ENCODE results near the gene PTPRH. TPM values are rescaled to one million over a fixed set of nuclear protein-coding genes. Genes with fewer than 3 reads are reported as not detected.

The PTPRH gene, protein sequence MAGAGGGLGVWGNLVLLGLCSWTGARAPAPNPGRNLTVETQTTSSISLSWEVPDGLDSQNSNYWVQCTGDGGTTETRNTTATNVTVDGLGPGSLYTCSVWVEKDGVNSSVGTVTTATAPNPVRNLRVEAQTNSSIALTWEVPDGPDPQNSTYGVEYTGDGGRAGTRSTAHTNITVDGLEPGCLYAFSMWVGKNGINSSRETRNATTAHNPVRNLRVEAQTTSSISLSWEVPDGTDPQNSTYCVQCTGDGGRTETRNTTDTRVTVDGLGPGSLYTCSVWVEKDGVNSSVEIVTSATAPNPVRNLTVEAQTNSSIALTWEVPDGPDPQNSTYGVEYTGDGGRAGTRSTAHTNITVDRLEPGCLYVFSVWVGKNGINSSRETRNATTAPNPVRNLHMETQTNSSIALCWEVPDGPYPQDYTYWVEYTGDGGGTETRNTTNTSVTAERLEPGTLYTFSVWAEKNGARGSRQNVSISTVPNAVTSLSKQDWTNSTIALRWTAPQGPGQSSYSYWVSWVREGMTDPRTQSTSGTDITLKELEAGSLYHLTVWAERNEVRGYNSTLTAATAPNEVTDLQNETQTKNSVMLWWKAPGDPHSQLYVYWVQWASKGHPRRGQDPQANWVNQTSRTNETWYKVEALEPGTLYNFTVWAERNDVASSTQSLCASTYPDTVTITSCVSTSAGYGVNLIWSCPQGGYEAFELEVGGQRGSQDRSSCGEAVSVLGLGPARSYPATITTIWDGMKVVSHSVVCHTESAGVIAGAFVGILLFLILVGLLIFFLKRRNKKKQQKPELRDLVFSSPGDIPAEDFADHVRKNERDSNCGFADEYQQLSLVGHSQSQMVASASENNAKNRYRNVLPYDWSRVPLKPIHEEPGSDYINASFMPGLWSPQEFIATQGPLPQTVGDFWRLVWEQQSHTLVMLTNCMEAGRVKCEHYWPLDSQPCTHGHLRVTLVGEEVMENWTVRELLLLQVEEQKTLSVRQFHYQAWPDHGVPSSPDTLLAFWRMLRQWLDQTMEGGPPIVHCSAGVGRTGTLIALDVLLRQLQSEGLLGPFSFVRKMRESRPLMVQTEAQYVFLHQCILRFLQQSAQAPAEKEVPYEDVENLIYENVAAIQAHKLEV
- 0.33 TPM for polyA plus RNA-seq (2013, experiment 1 of 4)
- 0.57 TPM for polyA plus RNA-seq (2013, experiment 2 of 4)
- 0.64 TPM for polyA plus RNA-seq (2013, experiment 3 of 4)
- 1.1 TPM for polyA plus RNA-seq (2013, experiment 4 of 4)

DNA sequence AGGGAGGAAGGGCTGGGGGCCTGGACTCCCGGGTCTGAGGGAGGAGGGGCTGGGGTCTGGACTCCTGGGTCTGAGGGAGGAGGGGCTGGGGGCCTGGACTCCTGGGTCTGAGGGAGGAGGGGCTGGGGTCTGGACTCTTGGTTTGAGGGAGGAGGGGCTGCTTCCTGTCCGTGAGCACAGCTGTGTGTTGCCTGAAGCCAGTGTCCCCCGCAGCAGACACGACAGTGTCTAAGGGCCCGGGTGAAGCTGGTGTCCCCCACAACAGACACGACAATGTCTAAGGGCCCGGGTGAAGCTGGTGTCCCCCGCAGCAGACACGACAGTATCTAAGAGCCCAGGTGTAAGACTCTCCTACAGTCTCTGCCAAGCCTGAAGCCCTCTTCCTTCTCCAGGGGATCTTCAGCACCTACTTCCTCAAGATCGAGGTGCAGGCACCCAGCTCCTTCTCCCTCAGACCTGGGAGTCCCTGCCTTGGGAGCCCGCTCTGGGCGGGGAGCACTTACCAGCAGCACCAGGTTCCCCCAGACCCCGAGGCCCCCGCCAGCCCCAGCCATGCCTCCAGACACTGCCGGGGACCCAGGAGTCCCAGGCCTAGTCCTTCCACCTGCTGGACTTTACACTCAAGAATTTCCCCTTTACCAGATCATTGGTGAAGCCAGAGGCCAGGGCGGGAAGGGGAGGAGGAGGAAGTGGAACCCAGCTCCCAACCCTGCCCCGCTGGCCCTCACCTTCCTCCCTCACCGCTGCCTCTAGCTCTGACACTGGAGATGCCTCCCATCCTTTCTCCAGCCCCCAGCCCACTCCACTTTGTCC is at the start of gene PTPRH:
Gene PTPRH (minus strand): TSS at position 622 of the 813 bp plus-strand sequence. CDS start 68 bp downstream, at position 554.
- H3K4me1 ChIP-seq (ENCODE audit: control insufficient read depth, insufficient read depth, low read length), result peaks cover 2% of the 10 kb centered on the region
- H3K4me3 ChIP-seq (ENCODE audit: insufficient read depth, low read depth, low read length), result no peak within 1 kb of the TSS
- peaks cover 3% of the 10 kb centered on the region for H3K9me3 ChIP-seq (ENCODE audit: control insufficient read depth, low read length)
- no peak within 1 kb of the TSS for H3K27ac ChIP-seq (ENCODE audit: insufficient read depth, low read depth, low read length, poor library complexity, severe bottlenecking)
- 74 to 80% methylated on average over 17 of the region's 18 CpGs for WGBS, 2 experiments
- no peaks in the 10 kb centered on the region for H3K36me3 ChIP-seq (ENCODE audit: control insufficient read depth, insufficient read depth, low read length)
- H3K27me3 ChIP-seq (ENCODE audit: control insufficient read depth, insufficient read depth, low read length, poor library complexity, severe bottlenecking), result no peaks in the 10 kb centered on the region

DNA sequence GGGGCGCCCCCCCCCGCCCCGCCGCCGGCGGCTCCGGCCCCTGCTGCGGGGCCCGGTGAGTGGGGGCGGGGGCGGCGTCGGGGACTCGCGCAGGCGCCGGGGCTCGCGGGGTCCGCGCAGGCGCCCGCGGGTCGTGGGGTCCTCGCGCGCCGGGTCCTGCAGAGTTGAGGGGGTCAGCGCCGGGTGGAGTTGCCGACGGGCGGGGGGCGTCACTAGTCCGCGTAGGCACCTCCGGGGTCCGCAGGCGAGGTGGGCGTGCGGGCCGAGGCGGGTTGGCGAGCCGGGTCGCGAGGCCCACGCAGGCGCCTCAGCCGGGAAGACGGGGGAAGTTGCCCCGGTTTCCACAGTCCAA is 49.2 kb upstream of the PTPRH start:
- no peak overlapping the region for H3K27ac ChIP-seq (ENCODE audit: insufficient read depth, low read depth, low read length, poor library complexity, severe bottlenecking)
- no peaks in the 10 kb centered on the region for H3K27me3 ChIP-seq (ENCODE audit: control insufficient read depth, insufficient read depth, low read length, poor library complexity, severe bottlenecking)
- 0 to 1% methylated on average over 53 of the region's 53 CpGs for WGBS, 2 experiments
- peaks cover 25% of the 10 kb centered on the region for H3K4me1 ChIP-seq (ENCODE audit: control insufficient read depth, insufficient read depth, low read length)
- H3K36me3 ChIP-seq (ENCODE audit: control insufficient read depth, insufficient read depth, low read length), result peaks cover 3% of the 10 kb centered on the region
- H3K9me3 ChIP-seq (ENCODE audit: control insufficient read depth, low read length), result no peaks in the 10 kb centered on the region
- peak overlapping the region; percentile 86 for H3K4me3 ChIP-seq (ENCODE audit: insufficient read depth, low read depth, low read length)

DNA sequence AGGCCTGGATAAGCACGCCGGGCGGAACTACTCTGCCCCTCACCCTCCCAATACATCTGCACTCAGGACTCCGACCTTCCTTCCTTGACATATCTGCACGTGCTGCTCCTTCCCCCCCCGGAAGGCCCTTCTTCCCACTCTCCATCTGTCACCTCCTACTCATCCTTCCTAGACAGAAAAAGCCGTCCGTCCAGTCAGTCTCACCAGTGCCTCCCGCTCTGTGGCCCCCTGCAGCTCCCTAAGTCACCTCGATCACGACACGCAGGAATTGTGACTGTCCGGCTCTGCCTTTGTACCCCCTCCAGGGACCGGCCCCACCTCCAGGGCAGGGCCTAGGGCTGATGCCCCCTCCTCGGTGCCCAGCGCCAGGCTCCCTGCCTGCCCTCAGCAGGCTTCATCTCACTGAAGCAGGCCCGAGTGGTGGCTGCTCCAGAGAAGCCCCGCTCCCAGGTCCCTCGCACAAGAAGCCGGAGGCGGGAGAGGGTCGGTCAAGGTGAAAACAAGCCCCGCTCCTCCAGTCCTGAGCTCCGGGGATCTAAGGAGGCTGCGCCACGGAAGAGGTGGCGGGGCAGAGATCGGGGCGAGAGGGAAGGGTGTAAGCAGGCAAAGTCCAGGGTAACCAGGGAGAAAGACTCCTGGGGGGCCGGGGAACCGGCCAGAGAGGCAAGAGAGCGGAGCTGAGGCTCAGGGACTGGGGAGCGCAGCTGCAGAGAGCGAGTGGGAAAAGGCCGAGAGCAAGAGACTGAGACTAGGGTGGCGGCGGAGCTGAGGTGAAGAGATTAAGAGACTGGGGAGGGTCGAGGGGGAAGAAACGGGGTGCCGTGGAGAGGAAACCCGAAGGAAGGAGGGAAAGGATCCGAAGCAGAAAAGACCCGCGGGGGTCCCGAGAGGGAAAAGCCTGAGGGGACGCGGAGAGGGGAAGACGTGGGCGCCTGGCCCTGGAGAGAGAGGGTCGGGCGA is 48.4 kb upstream of the PTPRH start:
- peaks cover 3% of the 10 kb centered on the region for H3K36me3 ChIP-seq (ENCODE audit: control insufficient read depth, insufficient read depth, low read length)
- peaks cover 25% of the 10 kb centered on the region for H3K4me1 ChIP-seq (ENCODE audit: control insufficient read depth, insufficient read depth, low read length)
- no peaks in the 10 kb centered on the region for H3K9me3 ChIP-seq (ENCODE audit: control insufficient read depth, low read length)
- 12% methylated on average over 51 of the region's 51 CpGs for WGBS, 2 experiments
- H3K4me3 ChIP-seq (ENCODE audit: insufficient read depth, low read depth, low read length), result peak overlapping the region; percentile 86
- no peak overlapping the region for H3K27ac ChIP-seq (ENCODE audit: insufficient read depth, low read depth, low read length, poor library complexity, severe bottlenecking)
- H3K27me3 ChIP-seq (ENCODE audit: control insufficient read depth, insufficient read depth, low read length, poor library complexity, severe bottlenecking), result no peaks in the 10 kb centered on the region

DNA sequence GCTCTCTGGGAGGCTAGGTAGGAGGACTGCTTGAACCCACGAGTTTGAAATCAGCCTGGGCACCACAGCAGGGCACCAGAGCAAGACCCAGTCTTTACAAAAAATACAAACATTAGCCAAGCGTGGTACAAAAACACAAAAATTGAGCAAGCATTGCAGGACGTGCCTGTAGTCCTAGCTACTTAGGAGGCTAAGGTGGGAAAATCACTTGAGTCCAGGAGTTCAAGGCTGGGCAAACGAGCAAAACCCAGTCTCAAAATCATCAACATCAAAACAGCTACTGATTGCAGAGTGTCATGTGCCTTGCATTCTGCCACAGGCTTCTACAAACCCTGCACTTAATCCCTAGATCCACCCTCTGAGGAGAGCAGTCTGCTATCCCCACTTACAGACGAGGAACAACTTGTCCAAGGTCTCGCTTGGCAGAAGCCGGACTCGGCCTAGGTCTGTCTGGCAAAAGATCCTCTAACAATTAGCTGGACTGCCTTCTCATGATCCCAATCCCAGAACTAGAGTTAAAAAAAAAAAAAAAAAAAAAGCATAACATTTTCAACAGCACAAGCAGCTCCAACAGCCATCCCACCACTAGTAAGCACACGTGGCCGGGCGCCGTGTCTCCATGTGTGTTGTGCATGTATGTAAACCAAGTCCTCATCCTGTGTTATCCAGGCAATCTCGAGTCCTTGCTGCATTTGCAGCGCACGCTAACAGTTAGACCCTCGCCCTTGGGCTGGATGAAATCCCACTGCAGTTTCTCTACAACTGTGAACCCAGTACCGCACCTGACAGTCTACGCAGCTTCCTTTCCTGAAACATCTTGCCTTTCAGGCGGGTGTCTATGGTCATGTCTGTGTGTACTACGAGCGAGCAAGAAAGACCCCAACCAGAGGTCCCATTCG is 47.5 kb upstream of the PTPRH start:
- Histone ChIP-seq H3K36me3 (ENCODE audit: control insufficient read depth, insufficient read depth, low read length) (no peaks in the 10 kb centered on the region), H3K9me3 (ENCODE audit: control insufficient read depth, low read length) (no peaks in the 10 kb centered on the region), H3K4me1 (ENCODE audit: control insufficient read depth, insufficient read depth, low read length) (peaks cover 25% of the 10 kb centered on the region), H3K27me3 (ENCODE audit: control insufficient read depth, insufficient read depth, low read length, poor library complexity, severe bottlenecking) (no peaks in the 10 kb centered on the region), H3K4me3 (ENCODE audit: insufficient read depth, low read depth, low read length) (peak overlapping the region; percentile 86), H3K27ac (ENCODE audit: insufficient read depth, low read depth, low read length, poor library complexity, severe bottlenecking) (no peak overlapping the region)
- 85 to 88% methylated on average over 22 of the region's 22 CpGs for WGBS, 2 experiments

DNA sequence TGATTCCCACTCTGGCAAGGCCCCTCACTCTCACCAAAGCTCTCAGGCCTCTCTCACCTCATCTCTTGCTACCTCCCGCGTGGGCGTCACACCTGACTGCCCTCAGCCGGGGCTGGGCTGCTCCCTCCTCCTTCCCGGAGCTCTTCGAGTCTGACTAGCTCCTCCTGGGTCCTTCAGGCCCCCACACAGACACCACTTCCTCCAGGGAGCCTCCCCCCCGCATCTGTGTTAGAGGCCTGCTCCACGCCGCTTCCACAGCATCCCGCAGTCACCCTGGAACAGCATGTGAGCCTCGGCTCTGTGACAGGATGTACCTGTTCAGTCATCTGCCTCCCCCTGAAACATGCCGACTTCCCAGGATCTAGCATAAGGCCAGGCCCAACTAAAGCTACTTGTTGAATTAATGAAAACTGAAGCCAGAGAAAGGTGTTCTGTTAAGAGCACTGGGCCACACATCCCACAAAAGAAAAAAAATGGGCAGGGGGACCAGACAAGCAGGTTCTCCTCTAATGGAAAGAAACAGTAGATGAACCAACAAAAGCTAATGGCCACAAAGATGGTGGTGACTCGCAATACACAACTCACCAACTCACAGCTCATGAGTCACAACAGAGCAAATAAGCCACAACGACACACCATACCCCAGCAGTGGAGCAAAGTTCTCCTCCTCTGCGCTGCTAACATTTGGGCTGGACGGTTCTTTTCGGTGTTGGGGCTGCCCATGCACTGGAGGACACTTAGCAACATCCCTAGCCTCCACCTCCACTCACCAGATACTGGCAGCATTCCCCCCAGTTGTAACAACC is 46.5 kb upstream of the PTPRH start:
- Histone ChIP-seq H3K4me3 (ENCODE audit: insufficient read depth, low read depth, low read length) (no peak overlapping the region), H3K27me3 (ENCODE audit: control insufficient read depth, insufficient read depth, low read length, poor library complexity, severe bottlenecking) (no peaks in the 10 kb centered on the region), H3K36me3 (ENCODE audit: control insufficient read depth, insufficient read depth, low read length) (no peaks in the 10 kb centered on the region), H3K9me3 (ENCODE audit: control insufficient read depth, low read length) (no peaks in the 10 kb centered on the region), H3K4me1 (ENCODE audit: control insufficient read depth, insufficient read depth, low read length) (peaks cover 25% of the 10 kb centered on the region), H3K27ac (ENCODE audit: insufficient read depth, low read depth, low read length, poor library complexity, severe bottlenecking) (no peak overlapping the region)
- 82 to 84% methylated on average over 17 of the region's 17 CpGs for WGBS, 2 experiments

DNA sequence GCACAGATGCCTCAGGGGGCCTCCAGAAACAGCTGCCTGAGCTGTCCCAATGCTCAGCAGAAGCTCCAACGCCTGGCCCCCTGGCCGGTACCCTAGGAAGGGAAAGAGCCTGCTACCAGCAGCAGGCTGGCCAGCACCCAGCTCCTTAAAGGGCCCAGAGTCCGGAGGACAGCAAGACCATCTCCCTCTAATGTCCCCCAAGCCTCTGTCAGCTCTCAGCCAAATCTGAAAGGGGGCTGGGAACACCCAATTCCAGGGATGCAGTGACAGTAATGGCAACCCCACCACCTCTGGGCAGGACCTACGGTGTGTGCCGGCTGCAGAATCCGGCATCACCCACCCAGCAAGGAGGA is 45.3 kb upstream of the PTPRH start:
- Histone ChIP-seq H3K4me1 (ENCODE audit: control insufficient read depth, insufficient read depth, low read length) (peaks cover 17% of the 10 kb centered on the region), H3K9me3 (ENCODE audit: control insufficient read depth, low read length) (no peaks in the 10 kb centered on the region), H3K4me3 (ENCODE audit: insufficient read depth, low read depth, low read length) (no peak overlapping the region), H3K27ac (ENCODE audit: insufficient read depth, low read depth, low read length, poor library complexity, severe bottlenecking) (no peak overlapping the region), H3K36me3 (ENCODE audit: control insufficient read depth, insufficient read depth, low read length) (no peaks in the 10 kb centered on the region), H3K27me3 (ENCODE audit: control insufficient read depth, insufficient read depth, low read length, poor library complexity, severe bottlenecking) (no peaks in the 10 kb centered on the region)
- 89 to 94% methylated on average over 6 of the region's 6 CpGs for WGBS, 2 experiments

DNA sequence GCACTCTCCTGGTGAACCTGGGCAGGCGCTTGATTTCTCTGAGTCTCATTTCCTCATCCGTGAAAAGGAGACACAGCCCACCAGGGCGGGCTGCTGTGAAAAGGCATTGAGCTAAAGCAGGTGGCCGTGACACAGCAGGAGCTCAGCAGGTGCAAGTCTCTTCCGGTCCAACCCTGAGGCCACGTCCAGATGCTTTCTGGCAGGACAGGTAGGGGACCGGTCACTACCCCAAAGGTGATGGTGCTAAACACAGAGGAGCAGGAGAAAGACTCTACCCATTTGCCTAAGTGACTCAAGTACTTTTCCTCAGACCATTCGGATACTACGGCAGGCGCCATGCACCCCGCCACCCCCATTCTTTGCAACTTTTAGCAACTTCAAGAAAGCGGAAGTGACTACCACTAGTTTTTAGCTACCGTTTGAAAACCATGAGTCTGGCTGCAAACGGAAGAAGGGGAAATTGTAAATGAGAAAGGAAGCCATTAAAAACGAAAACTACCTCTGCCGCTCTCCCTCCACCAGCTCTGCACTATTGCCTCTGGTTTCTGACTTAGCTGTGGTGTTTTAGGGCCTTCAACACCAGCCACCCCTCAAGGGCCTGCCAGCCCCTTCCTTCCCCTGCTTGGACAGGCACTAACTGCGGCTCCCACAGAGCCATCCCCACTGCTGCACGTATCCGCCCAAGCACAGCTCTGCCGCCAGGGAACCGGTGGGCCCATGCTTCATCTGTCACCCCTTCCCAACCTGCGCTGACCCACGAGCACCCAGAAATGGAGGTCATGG is 44.7 kb upstream of the PTPRH start:
- Histone ChIP-seq H3K27me3 (ENCODE audit: control insufficient read depth, insufficient read depth, low read length, poor library complexity, severe bottlenecking) (no peaks in the 10 kb centered on the region), H3K4me1 (ENCODE audit: control insufficient read depth, insufficient read depth, low read length) (peaks cover 16% of the 10 kb centered on the region), H3K36me3 (ENCODE audit: control insufficient read depth, insufficient read depth, low read length) (no peaks in the 10 kb centered on the region), H3K4me3 (ENCODE audit: insufficient read depth, low read depth, low read length) (no peak overlapping the region), H3K27ac (ENCODE audit: insufficient read depth, low read depth, low read length, poor library complexity, severe bottlenecking) (no peak overlapping the region), H3K9me3 (ENCODE audit: control insufficient read depth, low read length) (no peaks in the 10 kb centered on the region)
- 87% methylated on average over 23 of the region's 23 CpGs for WGBS, 2 experiments
